ENCODE results near the gene ANO7. TPM values are rescaled to one million over a fixed set of nuclear protein-coding genes. Genes with fewer than 3 reads are reported as not detected.

ANO7 gene
- total RNA-seq, 1 donor from 2014 or later = 0.10 TPM

DNA sequence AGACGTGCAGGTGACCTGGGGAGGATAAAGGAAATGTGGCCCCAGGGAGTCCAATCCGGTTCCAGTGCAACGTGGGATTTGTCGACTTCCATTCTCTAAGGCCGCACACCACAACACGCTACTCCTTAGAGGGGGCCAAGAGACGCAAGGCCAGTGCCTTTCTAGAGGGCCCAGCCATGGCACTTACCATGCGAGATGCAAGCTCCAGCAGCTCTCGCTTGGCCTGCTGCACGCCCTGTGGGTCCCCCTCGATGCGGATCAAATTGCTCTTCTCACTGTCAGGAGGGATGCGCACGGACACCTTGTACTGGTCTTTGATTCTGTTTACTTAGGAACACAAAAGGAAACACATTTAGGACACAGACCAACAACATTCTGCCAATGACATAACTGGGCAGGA, 61.2 kb downstream of the ANO7 start:
- no peak for DNase-seq

DNA sequence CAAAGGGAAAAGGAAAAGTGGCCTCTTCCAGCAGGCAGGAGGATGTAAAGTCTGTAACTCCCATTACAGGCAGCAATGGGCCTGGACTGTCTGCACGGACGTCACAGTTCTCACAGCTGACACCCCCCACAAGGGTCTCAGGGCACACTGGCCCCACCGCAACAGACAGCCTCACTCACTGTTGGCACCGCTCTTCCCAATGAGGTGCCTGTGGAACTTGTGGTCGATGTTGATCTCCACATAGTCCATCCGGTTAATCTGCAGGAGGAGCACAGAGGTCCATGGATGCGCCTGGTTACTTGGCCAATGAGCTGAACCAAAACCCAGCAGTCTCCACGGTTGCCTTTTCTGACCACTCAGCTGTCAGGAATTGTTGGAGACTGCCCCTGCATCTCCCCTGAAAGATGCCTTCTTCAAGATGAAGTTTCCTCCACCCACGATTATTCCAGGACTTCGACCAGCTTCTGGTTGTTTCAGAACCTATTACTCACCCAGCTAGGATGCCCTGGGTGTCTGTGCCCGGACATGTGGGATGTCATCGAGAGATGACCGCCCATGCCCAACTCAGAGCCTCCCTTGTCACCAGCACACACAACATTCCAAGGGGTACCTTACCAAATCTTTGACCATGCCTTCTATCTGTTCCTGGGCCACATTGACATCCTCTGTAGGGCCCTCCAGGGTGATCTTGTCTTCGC, 64.5 kb downstream of the ANO7 start:
- no peak for DNase-seq

DNA sequence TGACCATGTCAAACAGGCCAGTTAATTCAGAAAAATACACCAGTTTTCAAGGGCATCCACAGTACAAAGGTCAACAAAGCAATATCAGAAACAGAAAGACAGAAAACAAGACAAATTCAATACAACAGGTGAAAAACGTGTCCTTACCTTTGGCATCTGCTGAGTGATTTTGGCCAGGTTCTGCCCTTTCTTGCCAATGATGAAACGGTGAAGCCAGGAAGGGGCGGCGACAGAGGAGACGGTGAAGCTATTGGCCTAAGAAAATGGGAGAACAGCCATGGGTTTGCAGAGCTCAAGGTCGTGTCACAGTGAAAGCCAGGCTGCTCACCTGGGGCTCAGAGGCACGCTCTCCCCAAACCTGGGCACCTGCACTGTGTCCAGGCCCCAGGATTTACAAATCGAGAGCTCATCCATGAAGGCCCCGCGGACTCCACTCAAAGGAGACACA, 66.5 kb downstream of the ANO7 start:
- no peak for DNase-seq

DNA sequence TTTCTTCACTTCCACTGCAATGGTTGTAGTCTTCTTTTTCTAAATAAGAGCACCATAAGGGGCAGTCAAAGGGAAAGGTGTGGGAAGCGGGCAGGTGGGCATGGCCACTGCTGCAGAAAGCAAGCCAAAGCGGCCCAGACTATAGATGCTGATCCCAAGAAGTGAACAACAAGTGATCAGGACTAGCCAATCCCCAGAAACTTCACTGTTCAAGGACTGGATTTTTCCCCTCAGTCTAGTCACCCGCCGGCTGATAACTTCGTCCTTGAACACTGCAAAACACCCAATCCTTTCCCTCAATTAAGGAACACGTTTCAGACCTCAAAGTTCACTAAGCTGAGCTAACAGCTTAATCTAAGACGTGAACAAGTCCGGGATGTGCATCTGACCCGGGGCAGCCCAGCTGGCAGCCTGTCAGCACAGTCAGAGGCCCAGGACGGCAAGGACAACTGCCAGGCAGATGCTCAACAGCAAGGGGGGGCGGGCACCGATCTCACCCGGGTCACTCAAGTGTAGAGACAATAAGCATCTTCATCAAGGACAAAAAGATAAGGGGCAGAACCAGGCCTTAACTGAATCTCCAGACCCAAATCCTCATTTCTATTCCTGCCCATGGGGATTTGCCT, 67.2 kb downstream of the ANO7 start:
- no peak for DNase-seq

GRCh38 chr2:241256168-241256545, 67.7 kb downstream of the ANO7 start:
- DNase-seq = no peak

- no peak for DNase-seq
Observed at GRCh38 chr2:241257419-241258032, 69.0 kb downstream of the ANO7 start.

DNA sequence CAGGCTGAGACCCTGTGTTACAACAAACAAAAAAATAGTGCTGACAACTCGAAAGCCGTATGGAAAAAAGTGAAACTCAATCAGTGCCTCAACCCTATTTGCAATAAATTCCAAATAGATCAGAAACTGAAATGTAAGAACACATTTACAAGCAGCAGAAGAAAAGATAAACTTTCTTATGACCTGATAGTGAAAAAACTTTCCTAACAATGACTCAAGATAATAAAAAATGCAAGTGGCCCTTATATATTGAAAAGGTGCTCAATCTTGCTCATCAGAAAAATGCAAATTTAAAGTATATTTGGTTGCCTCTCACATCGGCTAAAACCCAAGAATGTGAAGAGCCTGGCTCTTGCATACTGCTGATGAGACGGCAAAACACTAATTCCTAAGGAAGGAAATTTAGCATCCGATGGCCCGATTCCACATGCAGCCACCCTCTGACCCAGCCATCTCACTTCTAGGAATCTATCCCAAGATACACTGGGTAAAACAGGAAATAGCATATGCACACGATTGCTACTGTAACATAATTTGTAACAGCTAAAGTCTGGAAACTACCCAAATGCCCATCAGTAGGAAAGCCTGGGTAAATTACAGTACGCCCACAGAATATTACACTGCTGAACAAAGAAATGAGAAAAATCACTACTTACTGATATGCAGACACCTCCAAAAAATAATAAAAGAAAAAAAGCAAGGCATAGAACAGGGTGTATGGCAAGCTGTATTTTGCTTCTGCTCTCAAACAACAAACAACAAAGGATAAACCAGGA, 70.2 kb downstream of the ANO7 start:
- DNase-seq = no peak

DNA sequence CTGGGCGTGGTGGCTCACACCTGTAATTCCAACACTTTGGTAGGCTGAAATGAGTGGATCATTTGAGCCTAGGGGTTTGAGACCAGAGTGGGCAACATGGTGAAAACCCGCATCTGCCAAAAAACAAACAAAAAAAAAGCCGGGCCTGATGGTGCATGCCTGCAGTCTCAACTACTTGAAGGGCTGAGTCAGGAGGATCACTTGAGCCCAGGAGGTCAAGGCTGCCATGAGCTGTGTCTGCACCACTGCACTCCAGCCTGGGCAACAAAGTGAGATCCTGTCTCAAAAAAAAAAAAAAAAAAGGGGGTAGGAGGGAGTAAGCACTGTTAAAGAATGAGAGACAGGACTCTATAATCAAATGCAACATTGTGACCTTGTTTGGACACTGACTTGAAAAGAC, 72.4 kb downstream of the ANO7 start:
- DNase-seq = no peak

- no peak for DNase-seq
Observed at GRCh38 chr2:241261628-241262027, 73.2 kb downstream of the ANO7 start.

DNA sequence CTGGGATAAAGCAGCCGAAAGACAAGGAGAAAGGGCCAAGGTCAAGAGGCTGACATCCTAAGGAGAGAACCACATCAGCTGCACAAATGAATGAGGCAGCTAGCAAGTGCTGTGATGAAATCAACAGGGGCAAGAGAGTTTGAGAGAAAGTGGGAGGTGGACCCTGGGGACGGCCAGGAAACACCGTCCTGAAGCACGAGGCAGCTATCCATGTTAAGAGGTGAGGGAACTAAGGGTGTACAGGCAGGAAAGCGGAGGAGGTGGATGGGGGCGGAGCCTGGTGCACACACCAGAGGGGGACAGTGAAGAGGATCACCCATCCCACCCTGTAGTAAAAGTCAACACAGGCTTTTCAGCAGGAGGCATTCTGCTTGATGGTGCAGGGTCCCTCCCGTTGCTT, 74.6 kb downstream of the ANO7 start:
- no peak for DNase-seq

DNA sequence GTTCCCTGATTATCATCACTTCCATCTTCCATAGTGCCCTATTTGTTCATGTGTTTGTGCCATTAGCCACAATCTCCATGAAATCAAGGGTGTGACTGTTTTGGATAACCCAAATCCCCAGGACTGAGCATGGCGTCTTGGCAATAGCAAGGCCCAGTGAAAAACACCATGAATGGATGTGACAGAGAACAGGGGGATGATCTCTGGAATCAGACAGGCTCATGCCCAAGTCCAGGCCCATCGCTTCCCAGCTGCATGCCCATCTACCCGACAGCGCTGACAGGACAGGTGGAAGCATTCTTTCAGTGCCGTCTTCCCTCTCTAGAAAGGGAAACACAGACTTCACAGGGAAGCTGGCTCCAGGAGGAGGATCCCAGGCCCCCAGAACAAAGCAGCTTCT, 77.0 kb downstream of the ANO7 start:
- peak; percentile 19 for DNase-seq

GRCh38 chr2:241267249-241268067, 79.0 kb downstream of the ANO7 start:
- no peak for DNase-seq

GRCh38 chr2:241268306-241268705, 79.8 kb downstream of the ANO7 start:
- DNase-seq = no peak

- no peak for DNase-seq
Observed at GRCh38 chr2:241268716-241269445, 80.4 kb downstream of the ANO7 start.

DNA sequence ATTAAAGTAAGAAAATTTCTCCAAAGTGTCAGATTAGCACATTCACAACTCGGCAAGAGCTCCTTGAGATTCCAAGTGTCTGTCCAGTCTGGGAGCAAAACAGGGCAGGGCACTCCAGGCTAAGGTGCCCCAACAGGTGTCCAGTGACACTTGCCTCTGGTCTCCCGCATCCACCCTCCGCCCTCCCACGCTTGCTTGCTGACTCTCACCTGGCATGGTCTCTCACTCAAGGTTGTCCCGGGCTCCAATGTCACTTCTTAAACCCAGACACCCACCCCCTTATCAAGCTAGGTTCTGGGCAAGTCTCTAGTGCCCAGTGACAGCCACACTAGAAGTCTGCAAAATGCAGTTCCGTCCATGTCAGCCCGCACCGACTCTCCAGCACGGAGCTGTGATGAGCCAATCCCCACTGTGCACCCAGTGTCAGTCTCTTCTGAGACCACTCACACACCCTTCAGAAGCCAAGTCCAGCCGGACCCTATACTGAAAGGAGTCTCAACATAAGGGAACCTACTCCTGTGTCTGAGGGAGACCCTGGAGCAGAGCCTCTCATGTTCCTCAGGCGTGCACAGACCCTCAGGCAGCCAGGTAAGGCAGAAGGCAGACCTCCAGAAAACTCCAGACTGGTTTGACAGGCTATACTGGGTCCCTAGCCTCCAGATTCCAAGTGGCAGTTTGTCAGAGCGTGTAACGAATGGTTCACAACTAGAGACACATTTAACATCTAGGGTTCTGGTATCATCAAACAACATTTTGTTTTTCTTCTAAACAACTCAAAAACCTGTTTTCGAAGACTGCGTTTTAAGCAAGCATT, 81.4 kb downstream of the ANO7 start:
- DNase-seq = peak; percentile 19

GRCh38 chr2:241270531-241270930, 82.1 kb downstream of the ANO7 start:
- DNase-seq = no peak

DNA sequence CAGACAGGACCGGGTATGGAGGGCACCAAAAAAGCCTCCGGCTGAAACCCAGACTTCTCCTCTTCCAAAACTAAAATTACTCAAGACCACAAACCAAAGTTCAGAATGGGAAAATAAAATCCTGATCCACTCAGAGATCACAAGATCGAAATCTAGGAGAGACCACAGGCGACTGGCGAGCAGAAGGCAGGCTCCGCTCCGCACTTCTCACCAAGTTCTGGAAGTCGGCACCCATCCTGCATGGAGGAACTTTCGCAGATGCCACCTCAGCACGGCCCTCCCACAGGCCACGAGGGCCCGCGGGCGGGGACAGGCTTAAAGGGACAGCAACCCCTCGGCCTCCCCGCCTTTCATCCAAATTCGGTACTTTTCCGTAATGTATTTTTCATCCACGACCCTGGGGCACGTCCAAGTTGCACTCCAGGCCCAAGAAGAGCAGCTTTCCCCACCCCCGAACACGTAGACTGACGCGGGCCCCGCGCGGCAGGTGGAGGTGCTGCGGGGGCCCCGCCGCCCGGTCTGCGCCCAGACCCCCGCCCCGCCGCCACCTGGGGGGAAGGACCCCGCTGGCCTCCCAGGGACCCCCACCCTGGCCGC, 83.3 kb downstream of the ANO7 start:
- peak; percentile 87 for DNase-seq

DNA sequence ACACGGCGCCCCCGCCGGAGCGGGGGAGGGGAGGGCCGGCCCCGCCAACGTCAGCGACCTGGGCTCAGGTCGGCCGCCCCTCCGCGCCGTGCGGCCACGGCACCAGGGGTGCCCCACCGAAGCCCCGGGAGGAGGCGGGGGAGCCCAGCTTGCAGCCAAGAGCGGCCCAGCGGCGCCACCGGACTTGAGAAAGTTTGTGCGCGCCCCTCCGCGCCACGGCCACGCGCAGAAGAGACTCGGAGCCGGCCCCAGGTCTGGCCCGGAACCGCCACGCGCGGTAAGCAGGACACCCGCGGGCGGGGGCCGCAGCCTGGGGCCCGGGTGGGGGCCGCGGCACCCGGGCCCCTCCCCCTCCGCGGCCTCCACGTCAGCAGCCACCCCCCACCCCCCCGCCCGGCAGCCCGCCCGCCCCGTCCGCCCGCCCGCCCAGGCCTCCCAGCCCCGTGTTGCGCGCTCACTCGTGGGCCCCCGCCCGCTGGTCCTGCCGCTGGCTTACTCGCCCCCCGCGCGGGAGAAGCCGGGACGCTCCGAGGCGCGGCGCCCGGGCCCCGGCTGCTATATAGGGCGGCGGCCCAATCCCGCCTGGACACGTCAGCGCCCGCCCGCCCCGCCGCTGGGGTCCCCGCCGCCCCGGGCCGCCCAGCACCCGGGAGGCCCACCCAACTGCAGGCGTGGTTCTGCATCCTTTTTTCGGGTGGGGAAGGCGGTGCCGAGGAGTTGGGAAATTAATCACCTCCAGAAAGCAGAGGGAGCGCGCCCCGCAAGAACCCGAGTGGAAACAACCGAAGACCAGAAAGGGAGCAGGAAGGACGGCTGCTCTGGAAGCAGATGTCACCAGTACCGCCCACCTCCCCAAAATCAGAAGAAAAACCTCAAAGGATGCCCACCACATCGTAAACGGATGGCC, 84.1 kb downstream of the ANO7 start:
- peak; percentile 84 for DNase-seq
